ENCODE data around the gene IRF4.

Gene IRF4

GRCh38 chr6:455006-455585, 63.5 kb downstream of the IRF4 start:
- no peaks in the 10 kb centered on the region for H3F3A ChIP-seq (ENCODE audit: low read depth)
- H3K79me2 ChIP-seq (ENCODE audit: insufficient read depth, low read length) = no peaks in the 10 kb centered on the region
- peaks cover 7% of the 10 kb centered on the region; the same call in 1 of the 2 replicates for H3K9me3 ChIP-seq (ENCODE audit: insufficient read depth, low read depth, low read length)
- H3K9me2 ChIP-seq (replicated peaks; ENCODE audit: low read depth, low read length) = no peaks in the 10 kb centered on the region
- TF ChIP-seq CTCF (conservative IDR thresholded peaks at IDR 0.05; ENCODE audit: low read length) (no peak), EZH2phosphoT487 (IDR thresholded peaks at IDR 0.05; ENCODE audit: borderline replicate concordance) (no peak)
- no peak overlapping the region for H2AFZ ChIP-seq (ENCODE audit: low read length)
- H3K27me3 ChIP-seq (ENCODE audit: insufficient read depth, low read length, poor library complexity, severe bottlenecking) = no peaks in the 10 kb centered on the region
- H3K4me1 ChIP-seq (ENCODE audit: insufficient read depth, low read length, poor library complexity, severe bottlenecking) = no peaks in the 10 kb centered on the region
- no peak overlapping the region for H3K4me3 ChIP-seq (ENCODE audit: low read length, poor library complexity, severe bottlenecking)
- no peak overlapping the region for H3K9ac ChIP-seq (ENCODE audit: low read depth, low read length, poor library complexity, severe bottlenecking)
- H3K36me3 ChIP-seq (ENCODE audit: insufficient read depth, low read length) = no peaks in the 10 kb centered on the region
- H3K4me2 ChIP-seq (ENCODE audit: low read depth, low read length, poor library complexity, severe bottlenecking) = no peak overlapping the region
- H4K20me1 ChIP-seq (ENCODE audit: insufficient read depth, low read length, poor library complexity, severe bottlenecking) = no peaks in the 10 kb centered on the region

GRCh38 chr6:455835-456234, 64.3 kb downstream of the IRF4 start:
- Histone ChIP-seq H2AFZ (ENCODE audit: low read length) (no peak overlapping the region), H3K9me2 (replicated peaks; ENCODE audit: low read depth, low read length) (no peaks in the 10 kb centered on the region), H3K79me2 (ENCODE audit: insufficient read depth, low read length) (no peaks in the 10 kb centered on the region), H3K4me3 (ENCODE audit: low read length, poor library complexity, severe bottlenecking) (no peak overlapping the region), H4K20me1 (ENCODE audit: insufficient read depth, low read length, poor library complexity, severe bottlenecking) (no peaks in the 10 kb centered on the region), H3K9ac (ENCODE audit: low read depth, low read length, poor library complexity, severe bottlenecking) (no peak overlapping the region), H3F3A (ENCODE audit: low read depth) (no peaks in the 10 kb centered on the region), H3K9me3 (ENCODE audit: insufficient read depth, low read depth, low read length) (peaks cover 7% of the 10 kb centered on the region; the same call in 1 of the 2 replicates), H3K27me3 (ENCODE audit: insufficient read depth, low read length, poor library complexity, severe bottlenecking) (no peaks in the 10 kb centered on the region), H3K4me1 (ENCODE audit: insufficient read depth, low read length, poor library complexity, severe bottlenecking) (peaks cover 2% of the 10 kb centered on the region), H3K4me2 (ENCODE audit: low read depth, low read length, poor library complexity, severe bottlenecking) (no peak overlapping the region), H3K36me3 (ENCODE audit: insufficient read depth, low read length) (no peaks in the 10 kb centered on the region)
- TF ChIP-seq EZH2phosphoT487 (IDR thresholded peaks at IDR 0.05; ENCODE audit: borderline replicate concordance) (no peak), CTCF (conservative IDR thresholded peaks at IDR 0.05; ENCODE audit: low read length) (no peak)

GRCh38 chr6:456358-456867, 64.9 kb downstream of the IRF4 start:
- H3K27me3 ChIP-seq (ENCODE audit: insufficient read depth, low read length, poor library complexity, severe bottlenecking) = no peaks in the 10 kb centered on the region
- H3K79me2 ChIP-seq (ENCODE audit: insufficient read depth, low read length) = no peaks in the 10 kb centered on the region
- no peak overlapping the region for H3K4me3 ChIP-seq (ENCODE audit: low read length, poor library complexity, severe bottlenecking)
- TF ChIP-seq EZH2phosphoT487 (IDR thresholded peaks at IDR 0.05; ENCODE audit: borderline replicate concordance) = no peak
- H3K36me3 ChIP-seq (ENCODE audit: insufficient read depth, low read length) = no peaks in the 10 kb centered on the region
- H3K4me1 ChIP-seq (ENCODE audit: insufficient read depth, low read length, poor library complexity, severe bottlenecking) = peaks cover 3% of the 10 kb centered on the region
- H3K4me2 ChIP-seq (ENCODE audit: low read depth, low read length, poor library complexity, severe bottlenecking) = no peak overlapping the region
- no peak overlapping the region for H2AFZ ChIP-seq (ENCODE audit: low read length)
- no peaks in the 10 kb centered on the region for H3K9me2 ChIP-seq (replicated peaks; ENCODE audit: low read depth, low read length)
- peaks cover 7% of the 10 kb centered on the region; the same call in 1 of the 2 replicates for H3K9me3 ChIP-seq (ENCODE audit: insufficient read depth, low read depth, low read length)
- H4K20me1 ChIP-seq (ENCODE audit: insufficient read depth, low read length, poor library complexity, severe bottlenecking) = no peaks in the 10 kb centered on the region
- no peak overlapping the region for H3K9ac ChIP-seq (ENCODE audit: low read depth, low read length, poor library complexity, severe bottlenecking)
- H3F3A ChIP-seq (ENCODE audit: low read depth) = no peaks in the 10 kb centered on the region

GRCh38 chr6:456887-457286, 65.3 kb downstream of the IRF4 start:
- Histone ChIP-seq H3K79me2 (ENCODE audit: insufficient read depth, low read length) (no peaks in the 10 kb centered on the region), H3K4me3 (ENCODE audit: low read length, poor library complexity, severe bottlenecking) (no peak overlapping the region), H3K36me3 (ENCODE audit: insufficient read depth, low read length) (no peaks in the 10 kb centered on the region), H3K9me2 (replicated peaks; ENCODE audit: low read depth, low read length) (no peaks in the 10 kb centered on the region), H4K20me1 (ENCODE audit: insufficient read depth, low read length, poor library complexity, severe bottlenecking) (no peaks in the 10 kb centered on the region), H3K4me2 (ENCODE audit: low read depth, low read length, poor library complexity, severe bottlenecking) (no peak overlapping the region), H3F3A (ENCODE audit: low read depth) (no peaks in the 10 kb centered on the region), H2AFZ (ENCODE audit: low read length) (no peak overlapping the region), H3K9me3 (ENCODE audit: insufficient read depth, low read depth, low read length) (peaks cover 7% of the 10 kb centered on the region; the same call in 1 of the 2 replicates), H3K4me1 (ENCODE audit: insufficient read depth, low read length, poor library complexity, severe bottlenecking) (peaks cover 3% of the 10 kb centered on the region), H3K27me3 (ENCODE audit: insufficient read depth, low read length, poor library complexity, severe bottlenecking) (no peaks in the 10 kb centered on the region), H3K9ac (ENCODE audit: low read depth, low read length, poor library complexity, severe bottlenecking) (no peak overlapping the region)
- TF ChIP-seq CTCF (conservative IDR thresholded peaks at IDR 0.05; ENCODE audit: low read length) (no peak), EZH2phosphoT487 (IDR thresholded peaks at IDR 0.05; ENCODE audit: borderline replicate concordance) (no peak)

Data from Loucy (cell line).